SHP77 (cell line): ENCODE results near the gene UROC1.

Source experiments
- DNase-seq, 2 experiments: peaks; one replicate each; lab custom pipeline; 2025; lab: John Stamatoyannopoulos, UW

UROC1 gene

DNA sequence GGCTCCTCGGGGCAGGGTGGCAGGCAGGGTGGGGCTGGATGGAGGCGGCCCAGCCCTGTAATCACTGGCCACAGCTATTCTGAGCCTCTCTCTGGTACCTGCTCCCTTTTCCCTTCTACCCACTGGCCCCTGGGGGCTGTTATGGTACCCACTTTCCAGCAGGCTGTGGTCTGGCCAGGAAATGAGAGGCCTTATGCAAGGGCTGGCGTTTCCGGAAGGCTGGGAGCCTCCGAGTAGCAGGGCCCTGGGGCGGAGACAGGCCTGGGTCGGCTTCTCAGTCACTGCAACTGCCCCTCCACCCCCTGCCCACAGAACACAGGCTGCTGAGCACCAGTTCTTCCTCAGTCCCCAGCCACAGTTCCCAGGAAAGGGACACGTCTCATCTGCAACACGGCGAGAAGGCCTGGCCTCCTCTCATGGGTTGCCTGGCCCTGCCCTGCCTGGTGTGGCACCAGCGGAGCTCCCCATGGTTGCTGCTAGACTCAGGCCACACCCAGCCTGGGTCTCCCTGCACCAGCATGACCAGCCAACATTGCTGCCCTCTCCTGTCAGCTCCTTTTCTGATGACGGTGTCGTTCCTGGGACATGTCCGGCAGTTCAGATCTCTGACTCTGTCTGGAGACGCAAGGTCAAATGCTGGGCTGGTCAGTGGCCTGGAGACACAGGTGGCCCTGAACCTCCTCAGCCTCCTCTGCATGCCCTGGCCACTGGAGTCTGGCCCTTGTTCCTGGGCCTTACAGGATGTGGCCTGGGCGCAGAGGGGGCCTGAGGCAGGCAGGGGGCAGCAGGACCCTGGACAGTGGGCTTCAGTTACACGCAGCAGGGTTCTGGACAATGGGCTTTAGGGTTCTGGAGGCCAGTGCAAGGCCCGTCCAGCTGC, 12.8 kb upstream of the UROC1 start:
- no peak for DNase-seq

DNA sequence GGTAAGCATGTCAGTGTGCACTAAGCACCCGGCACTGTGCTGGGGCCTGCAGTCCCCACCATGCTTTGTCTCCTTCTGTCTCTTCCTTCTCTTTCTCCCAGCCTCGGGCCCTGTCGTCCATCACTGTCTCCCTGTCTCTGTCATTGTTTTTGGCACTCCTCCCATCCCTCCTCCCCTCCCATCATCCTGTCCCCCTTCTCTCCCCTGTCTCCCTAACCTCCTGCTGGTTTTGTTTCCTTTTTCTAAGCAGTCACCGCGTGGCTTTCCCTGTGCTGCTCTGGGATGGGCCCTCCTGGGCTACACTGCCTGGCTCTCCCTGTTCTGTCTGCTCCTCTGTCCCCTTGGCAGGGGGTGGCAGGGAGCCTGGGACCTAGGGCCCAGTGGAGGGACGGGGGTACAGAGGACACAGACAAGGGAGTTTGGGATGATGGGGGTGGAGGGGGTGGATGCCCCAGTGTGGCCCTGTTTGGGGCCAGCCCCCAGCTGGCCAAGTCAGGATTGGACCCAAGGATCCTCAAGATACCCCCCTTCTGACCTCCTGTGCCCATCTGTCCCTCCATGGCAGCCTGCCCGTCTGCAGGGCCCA, 12.1 kb upstream of the UROC1 start:
- no peak for DNase-seq

DNA sequence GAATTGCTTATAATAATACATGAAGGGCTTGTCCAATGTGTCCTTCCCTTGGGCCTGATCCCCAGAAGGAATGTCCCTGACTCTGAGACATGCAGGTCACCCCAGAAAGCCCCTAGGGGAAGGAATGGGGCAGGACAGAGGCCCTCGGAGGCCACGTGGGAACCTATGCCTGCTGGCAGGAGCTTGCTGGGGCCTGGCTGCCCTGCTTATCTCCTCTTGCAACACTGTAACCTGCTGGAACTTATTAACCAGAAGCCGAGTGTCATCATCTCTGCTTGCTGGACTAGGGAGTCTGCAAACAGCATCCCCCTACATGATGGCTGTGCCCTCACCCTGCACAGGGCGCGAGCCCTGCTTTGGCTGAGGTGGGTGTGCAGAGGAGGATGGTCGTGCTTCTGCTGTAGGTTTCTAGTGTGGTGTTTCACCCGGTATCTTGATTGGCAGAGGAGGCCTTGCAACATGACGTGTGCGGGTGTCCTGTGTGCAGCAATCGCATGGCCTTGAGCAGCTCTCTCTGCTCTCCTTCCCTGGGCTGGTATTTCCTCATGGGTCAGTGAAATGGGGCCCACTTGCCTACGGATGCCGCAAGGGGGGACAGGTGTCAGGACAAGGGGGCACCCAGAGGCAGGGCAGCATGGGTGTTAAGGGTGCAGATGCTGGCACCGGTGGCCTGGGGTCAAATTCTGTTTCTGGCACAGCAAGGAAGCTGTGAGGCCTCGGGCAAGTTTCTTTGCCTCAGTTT, 11.4 kb upstream of the UROC1 start:
- DNase-seq = no peak

DNA sequence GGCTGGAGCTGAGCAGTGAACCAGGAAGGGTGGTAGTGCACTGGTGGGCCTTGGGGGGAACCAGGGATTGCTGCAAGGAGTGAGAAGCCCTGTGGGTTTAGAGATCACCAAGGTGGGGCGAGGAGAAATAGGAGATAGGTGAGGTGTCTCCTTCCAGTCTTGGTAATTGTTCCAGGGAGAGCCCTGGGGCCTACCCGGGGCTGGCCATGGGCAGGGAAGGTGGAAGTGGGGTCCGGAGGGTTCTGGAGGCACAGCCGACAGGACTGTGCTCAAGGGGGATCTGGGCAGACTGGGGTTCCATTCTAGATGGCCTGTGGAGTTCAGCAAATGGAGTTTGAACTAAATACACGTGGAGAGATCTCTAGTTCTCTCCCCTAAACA, 10.8 kb upstream of the UROC1 start:
- DNase-seq = no peak

DNA sequence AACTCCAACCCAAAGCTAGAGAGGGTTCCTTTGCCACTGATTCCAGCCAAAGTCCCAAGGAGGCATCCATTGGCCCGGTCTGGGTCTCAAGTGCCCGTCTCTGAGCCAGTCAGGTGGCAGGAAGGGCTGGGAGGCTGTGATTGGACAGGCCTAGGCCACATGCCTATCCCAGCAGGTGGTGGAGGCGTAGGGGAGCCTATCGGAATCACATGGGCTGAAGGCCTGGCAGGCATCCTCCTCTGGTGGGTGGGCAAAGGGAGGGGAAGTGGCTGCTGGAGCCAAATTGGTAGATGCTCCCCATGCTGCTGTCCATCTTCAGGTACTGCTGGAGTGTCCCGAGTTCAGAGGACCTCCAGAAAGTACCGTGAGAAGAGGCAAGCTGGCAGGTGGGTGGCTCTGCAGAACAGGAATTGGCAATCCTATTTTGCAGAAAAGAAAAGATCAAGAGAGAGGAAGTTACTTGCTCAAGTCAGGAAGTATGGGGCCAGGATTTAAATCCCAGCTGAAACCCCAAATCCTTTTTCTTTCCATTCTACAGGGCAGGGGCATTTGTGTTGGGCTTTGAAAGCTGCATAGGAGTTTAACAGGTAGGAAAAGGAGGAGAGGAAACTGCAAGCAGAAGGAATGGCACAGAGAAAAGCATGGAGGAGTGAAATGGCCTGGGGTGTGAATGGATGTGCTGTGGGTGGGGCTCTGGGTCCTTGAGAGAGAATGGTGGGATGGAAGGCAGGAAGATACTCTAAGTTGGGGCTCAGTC, 10.1 kb upstream of the UROC1 start:
- DNase-seq = no peak

DNA sequence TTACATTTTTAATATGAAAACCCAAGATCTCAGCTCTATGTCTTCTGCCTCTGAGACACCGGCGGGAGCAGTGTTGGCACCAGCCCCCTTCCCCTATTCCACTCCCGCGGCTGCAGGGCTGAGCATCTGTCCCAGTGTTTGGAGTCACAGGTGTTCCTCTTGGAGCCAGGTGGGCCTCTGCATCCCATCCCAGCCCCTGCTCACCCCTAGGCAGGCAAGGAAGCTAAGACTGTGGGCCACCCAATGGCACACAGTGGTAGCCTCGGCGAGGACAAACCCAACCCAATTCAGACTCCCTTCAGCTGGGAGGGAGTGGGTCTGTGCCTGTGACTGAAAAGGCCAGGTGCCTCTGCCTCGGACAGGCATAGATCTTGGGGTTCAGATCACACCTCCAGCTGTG, 9.4 kb upstream of the UROC1 start:
- DNase-seq = no peak

DNA sequence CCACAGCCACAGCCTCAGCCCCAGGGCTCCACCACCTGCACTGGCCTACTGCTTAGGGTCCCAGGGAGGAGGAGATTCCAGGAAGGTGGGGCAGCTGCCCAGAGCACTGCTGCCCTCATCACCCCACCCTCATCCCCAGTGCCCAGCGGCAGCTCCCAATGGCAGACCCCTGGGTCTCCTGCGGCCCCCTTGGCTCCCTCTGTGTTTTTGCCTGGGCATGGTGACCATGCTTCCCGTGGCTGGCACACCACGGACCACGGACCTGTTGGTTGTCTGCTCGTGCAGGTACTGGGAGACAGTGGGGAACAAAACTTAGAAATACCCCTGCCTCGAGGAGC, 9.1 kb upstream of the UROC1 start:
- no peak for DNase-seq

DNA sequence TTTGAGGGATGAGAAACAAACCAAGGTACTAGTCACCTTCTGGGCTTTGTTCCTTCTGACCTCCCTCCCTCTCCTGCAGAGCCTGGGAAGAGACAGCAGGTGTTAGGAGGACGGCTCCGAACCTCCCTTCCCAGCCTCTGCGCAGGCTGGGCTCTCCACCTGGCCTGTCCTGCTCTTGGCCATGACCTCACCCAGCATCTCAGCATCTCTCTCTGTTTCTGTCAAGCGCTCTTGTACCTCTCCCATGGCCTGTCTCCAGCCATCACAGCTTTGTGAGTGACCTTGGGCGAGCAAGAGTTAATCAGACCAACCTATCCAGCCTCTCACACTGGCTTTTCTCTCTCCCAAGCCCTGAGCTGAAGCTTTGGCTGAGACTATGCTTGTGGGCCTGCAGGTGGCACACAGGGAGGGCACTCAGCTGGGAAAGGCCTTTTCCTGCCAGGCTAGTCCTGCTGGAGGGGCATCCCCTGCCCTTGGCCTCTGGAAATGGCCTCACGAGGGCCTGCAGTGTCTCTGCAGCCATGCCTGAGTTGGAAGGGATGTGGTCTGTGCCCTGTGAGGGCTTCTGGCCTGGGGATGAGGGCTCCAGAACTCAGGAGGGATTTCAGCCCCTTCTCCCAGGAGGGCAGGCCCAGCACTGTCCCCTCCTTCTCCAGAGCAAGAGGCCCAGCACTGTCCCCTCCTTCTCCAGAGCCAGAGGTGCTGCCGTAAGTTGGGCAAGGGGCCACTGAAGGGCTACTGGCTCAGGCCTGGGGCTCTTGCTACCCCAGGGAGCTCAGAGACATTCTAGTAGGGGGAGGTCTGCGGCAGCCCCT, 8.5 kb upstream of the UROC1 start:
- no peak for DNase-seq

DNA sequence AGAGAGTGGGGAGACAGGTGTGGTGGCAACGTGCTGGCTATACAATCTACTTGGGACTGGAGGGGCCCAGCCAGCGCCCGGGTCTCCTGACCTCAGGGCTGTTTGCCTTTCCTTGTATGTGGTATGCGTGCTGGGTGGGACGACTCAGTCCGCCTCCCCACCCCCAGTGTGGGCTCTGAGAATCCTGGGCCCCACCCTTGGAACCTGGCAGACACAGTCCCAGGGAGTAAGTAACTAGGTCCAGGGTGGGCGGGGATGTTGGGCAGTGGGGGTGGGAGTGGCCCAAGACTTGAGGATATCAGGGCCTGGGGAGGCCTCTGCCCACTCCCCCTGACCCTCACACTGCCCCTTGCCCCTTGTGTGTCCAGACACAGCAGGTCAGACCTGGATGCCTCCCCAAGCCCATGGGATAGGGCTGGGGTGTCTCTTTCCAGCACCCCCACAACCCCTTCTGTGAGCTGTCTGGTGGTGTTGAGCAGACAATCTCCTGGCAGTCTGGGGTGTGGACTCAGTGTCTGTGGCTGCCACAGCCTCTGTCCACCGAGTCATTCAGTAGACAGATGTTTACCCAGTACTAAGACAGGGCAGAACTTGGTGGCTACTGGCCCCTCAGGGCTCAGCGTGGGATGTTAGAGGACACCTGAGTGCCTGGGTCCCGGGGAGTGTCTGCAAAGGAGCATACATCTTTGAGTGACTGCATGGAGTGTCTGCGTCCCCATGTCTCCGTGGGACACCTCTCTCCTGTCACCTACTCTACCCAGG, 7.7 kb upstream of the UROC1 start:
- no peak for DNase-seq

DNA sequence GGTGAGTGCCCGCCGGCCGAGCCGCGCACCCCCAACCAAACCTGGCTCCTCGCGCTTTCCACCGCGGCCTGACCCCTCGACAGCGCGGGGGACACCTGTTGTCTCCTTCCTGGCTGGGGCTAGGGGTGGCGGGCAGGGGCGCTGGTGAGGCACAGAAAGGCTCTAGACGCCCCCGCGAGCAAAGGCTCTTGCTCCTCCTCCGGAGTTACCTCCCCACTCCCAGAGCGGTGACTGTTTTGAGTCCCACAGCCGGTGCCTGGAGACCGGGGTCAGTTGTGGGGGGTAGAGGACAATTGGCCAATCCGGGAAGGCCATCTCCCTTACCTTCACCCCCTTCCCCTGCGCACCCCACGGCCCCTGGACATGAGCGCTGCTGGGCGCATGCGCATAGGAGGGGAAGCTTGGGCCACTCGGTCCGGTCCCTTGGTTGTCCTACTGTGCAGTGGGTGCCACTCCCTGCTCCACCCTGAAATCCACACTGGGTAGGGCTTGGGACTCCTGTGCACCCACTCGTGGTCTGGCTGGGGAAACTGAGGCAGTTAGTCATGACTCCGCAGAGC, 6.9 kb upstream of the UROC1 start:
- DNase-seq = no peak

DNA sequence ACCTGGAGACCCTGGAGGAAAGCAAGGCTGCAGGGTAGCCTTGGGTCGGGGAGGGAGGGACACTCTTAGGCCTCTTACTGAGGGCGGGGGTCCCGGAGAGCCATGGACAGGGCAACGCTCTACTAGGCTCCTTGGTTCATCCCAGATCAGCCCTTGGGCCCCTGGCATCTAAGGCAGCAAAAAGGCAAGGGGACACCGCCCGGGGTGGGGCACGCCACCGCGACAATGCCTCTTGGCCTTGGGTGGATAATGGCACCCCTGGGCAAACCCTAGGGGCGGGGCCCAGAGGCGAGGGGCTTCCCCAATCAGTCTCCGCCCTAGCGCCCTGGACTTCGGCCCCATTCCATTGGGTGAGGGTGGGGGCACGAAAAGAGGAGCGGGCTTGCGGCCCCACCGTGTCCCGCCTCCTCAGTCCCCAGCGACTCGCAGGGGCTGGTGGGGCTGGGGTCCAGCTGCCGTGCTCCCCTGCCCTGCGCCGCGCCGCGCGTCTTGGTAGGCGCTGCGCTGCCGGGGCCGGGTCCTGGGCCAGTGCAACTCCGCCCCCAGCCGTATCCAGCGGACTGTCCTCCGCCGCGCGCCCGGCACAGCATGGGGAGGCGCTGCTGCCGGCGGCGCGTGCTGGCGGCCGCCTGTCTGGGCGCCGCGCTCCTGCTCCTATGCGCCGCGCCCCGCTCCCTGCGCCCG, 6.3 kb upstream of the UROC1 start, which contains the start of gene CHST13:
Gene CHST13 (plus strand): TSS at position 411 of the 684 bp plus-strand sequence. CDS start 178 bp downstream, at position 589.
- DNase-seq = no peak

DNA sequence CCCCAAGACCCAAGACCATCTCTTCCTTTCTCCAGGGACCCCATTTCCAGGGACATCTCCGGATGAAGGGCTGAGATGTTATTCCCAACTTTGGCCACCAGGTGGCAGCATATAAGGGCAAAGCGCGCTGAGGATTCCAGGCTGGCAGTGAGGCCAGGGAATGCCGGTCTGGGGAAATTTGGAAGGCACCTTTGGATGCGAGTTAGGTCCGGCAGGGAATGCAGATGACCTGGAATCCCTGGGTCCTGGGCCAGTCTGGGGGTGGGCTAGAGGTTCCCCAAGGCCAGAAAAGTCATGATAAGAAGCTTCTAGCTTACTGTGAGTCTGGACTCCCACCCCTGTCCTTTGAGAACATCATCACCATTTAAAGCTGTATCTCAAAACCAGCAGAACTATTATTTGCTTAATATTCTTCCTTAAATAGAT, 4.8 kb upstream of the UROC1 start:
- DNase-seq = peak; percentile 6 to 27

DNA sequence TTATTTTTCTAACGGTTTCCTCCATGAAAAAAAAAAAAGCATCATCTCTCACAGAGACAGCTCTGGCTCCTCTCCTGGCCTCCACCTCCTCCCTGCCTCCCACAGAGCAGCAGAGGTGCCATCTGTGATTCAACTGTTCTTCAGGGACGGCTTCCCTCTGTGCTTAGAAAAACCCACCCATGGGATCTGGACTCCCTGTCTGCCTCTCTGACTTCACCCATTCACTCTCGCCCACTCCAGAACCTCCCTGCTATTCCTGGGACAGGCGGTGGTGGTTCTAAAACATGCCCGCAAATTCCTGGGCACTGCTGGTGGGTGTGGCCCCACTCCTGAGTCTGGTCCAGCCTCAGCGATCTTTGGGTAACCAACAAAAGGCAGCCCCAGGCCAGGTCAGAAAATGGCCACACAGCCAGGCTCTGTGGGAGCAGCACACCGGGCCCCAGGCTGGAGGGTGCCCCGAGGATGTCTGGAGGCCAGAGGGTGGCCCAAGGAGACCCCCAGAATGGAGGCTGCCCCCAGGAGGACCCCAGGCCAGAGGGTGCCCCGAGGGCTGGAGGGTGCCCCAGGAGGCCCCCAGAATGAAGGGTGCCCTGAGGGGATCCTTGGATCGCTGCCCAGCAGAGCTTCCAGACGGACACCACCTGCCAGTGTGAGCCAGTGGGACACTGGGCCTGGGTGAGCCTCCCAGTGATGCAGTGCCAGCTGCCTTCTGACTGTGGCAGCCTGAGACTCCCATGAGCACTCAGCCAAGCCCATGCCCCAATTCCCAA, 3.7 kb upstream of the UROC1 start:
- DNase-seq = no peak

DNA sequence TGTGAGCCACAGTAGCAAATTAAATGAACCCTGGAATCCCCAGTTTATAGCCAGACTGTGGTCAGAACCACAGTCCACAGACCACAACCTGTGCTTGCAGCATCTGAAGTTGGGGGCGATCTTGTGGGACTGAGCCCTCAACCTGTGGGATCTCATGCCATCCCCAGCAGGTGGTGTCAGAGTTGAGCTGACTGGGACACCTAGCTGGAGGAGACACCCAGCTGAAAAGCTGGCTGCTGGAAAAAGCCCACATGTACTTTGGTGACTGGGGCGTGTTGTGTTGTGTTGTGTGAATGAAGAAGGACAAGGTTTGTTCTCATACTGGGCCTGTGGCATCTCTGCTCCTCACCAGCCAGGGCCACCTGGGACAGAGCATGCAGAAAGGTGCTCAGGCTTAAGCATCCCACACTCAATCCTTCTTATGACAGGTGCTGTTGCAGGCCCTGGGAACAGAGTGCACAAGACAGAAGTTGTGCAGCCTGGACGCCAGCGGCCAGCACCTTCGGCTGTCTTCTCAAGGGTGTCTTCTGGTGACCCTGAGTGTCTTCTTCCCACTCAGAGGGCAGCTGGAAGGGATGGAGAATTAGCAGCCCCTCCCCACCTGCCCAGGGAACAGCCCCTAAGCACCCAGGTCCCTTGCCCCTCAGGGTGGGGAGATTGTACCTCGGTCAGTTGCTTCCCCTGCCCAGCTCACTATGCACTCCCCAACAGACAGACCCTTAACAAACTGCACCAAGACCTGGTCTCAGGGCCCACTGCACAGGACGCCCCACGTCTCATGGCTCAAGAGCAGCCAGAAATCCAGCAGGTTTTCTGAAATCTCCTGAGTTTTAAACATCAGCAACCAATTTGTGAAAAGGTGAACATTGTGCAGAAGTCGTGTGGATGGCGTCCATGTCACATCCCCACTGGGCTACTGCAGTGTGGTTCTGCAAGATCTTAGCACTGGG, 2.2 kb upstream of the UROC1 start:
- DNase-seq = no peak

DNA sequence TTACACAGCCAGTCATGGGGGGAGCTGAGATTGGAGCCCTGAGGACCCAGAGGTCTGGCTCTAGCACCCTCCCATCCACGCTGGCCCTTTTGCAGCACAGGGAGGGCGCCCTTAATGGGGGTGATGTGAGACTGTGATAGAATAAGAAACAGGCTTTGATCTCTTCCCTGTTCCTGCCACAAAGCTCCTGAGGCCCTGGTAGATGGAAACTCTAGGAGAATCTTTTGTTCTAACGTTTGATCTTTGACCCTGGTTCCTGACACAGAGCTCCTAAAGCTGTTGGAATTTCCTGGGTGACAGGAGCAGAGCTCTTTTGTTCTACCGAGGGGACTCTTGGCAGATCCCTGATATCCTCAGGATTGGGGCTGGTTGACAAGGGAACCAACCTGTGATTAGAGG, 1.2 kb upstream of the UROC1 start:
- DNase-seq = no peak

DNA sequence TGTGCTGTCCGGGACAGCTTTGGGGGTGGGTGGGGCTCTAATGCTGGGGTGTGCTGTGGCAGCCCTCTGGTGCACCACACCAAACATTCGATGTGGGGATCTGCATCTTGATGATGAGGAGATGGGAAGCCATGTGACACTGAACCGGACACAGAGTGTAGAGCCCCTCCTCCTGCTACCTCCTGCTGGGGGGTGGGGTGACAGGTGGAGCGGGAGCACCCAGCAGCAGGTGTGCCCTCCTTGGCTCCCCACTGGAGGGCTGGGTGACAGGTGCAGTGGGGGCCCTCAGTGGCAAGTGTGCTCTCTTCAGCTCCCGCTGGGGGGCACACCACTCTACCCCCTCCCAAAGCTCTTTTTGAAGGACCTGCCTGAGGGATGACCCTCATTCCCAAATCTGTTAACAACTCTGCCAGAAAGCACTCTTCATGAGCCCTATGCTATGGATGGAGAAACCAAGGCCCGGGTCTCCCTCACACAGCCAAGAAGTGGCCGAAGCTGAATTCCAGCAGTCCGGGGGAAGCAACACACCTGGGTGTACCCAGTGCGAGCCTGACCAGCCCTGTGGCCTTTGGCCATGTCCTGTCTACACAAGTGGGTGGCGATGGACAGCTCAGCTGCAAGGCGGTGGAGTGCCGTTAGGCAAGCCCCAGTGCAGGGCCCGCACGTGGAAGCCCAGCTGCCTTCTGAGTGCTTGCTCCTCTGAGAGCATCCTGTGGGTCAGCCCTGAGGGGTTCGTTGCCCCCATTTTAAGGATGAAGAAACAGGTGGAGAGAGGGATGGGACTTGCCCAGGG, 609 bp upstream of the UROC1 start:
- DNase-seq = no peak

DNA sequence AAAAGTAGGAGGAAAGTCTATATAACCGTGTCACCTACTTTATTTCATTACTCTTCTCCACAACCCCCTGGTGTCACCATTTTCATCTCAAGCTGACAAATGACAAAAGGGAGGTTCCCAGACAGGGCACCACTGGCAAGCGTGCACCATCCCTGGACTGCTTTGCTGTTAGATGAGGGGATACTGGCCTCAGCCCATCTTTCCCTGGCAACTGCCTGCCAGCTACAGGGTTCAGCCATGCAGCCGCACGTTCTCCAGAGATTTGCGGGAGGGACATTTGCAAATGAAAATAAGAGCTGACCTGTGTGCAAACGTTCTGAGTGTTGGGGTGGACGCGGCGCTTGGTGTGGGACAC, 660 bp downstream of the UROC1 start:
- no peak for DNase-seq
